ENCODE measurements around the gene SHF. TPM values are rescaled to one million over a fixed set of nuclear protein-coding genes. Genes with fewer than 3 reads are reported as not detected.

Gene SHF
- total and polyA plus RNA-seq, 2 of the 8 experiments (the other 6 are each of a cell fraction or from before 2014, with no cell fraction given) = 13.1 to 26.7 TPM

GRCh38 chr15:45166834-45167630, 20.7 kb downstream of the SHF start (continued):
- TF ChIP-seq ATF2 (IDR thresholded peaks at IDR 0.05; ENCODE audit: low read length) (no peak), MAX (IDR thresholded peaks at IDR 0.05) (peak; percentile 43; the same call in 1 of the 2 replicates), YY1 (IDR thresholded peaks at IDR 0.05; ENCODE audit: low read depth, low read length) (peak; percentile 8; the same call in 1 of the 2 replicates), HDAC2 (IDR thresholded peaks at IDR 0.05; ENCODE audit: borderline replicate concordance in 1 of 2, low read depth in 2 of 2, low read length in 2 of 2) (no peak), KDM5A (IDR thresholded peaks at IDR 0.05; ENCODE audit: low read length) (no peak), MAFK (IDR thresholded peaks at IDR 0.05; ENCODE audit: low read depth, low read length) (no peak), ASH2L (IDR thresholded peaks at IDR 0.05; ENCODE audit: low read length) (peak; percentile 77), TBP (IDR thresholded peaks at IDR 0.05; ENCODE audit: low read depth, low read length) (peak; percentile 59; the same call in 1 of the 2 replicates), SP2 (IDR thresholded peaks at IDR 0.05; ENCODE audit: low read length) (no peak), JUN (IDR thresholded peaks at IDR 0.05; ENCODE audit: low read depth, low read length) (no peak), CHD1 (IDR thresholded peaks at IDR 0.05; ENCODE audit: low read depth, low read length) (no peak), RFX5 (IDR thresholded peaks at IDR 0.05; ENCODE audit: borderline replicate concordance, low read depth, low read length) (no peak), EGR1 (IDR thresholded peaks at IDR 0.05; ENCODE audit: borderline replicate concordance, low read depth, low read length) (no peak; the same call in 1 of the 2 replicates), CTBP2 (IDR thresholded peaks at IDR 0.05; ENCODE audit: borderline replicate concordance, insufficient read depth, insufficient read length, low read length) (no peak), BCL11A (IDR thresholded peaks at IDR 0.05; ENCODE audit: low read depth in 2 of 2, low read length in 2 of 2) (no peak), CBX5 (IDR thresholded peaks at IDR 0.05; ENCODE audit: low read depth, low read length) (no peak), CREB1 (IDR thresholded peaks at IDR 0.05) (peak; percentile 87), TAF1 (IDR thresholded peaks at IDR 0.05; ENCODE audit: low read depth, low read length) (peak; percentile 84), EZH2 (IDR thresholded peaks at IDR 0.05; ENCODE audit: low read depth, low read length, severe bottlenecking) (no peak)
- TF ChIP-seq, protein P1, sequence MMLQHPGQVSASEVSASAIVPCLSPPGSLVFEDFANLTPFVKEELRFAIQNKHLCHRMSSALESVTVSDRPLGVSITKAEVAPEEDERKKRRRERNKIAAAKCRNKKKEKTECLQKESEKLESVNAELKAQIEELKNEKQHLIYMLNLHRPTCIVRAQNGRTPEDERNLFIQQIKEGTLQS (IDR thresholded peaks at IDR 0.05; ENCODE audit: insufficient read depth, low read depth, low read length) = no peak
